Prostate gland (tissue), 2 donors: Measurements from ENCODE around the gene SPNS3. TPM values are rescaled to one million over a fixed set of nuclear protein-coding genes. Genes with fewer than 3 reads are reported as not detected.

Experiments
- DNase-seq: peaks from one replicate; pipeline ENCODE4 v3.0.0-alpha.2; 2019; ENCODE audit warnings: low spot score
- H3K27ac ChIP-seq, 2 donors: fragments of 200-600 bp; sonication (generic); 2 replicates each; pipeline ENCODE4 v1.5.1; 2017 to 2019
- H3K27me3 ChIP-seq: fragments of 200-600 bp; sonication (generic); replicated peaks from 2 replicates; pipeline ENCODE4 v1.5.1; 2019; ENCODE audit not compliant: insufficient read depth
- H3K36me3 ChIP-seq, 2 donors: fragments of 200-600 bp; sonication (generic); 1 replicate in 1 of 2; 2 replicates in 1 of 2; pipeline versions ENCODE4 v1.5.1 to v1.8.1; 2017 to 2019
- H3K4me1 ChIP-seq: fragments of 200-600 bp; sonication (generic); replicated peaks from 2 replicates; pipeline ENCODE4 v1.5.1; 2019
- H3K4me3 ChIP-seq, 2 donors: fragments of 200-600 bp; sonication (generic); 2 replicates each; pipeline ENCODE4 v1.5.1; 2017 to 2019
- H3K9me3 ChIP-seq: fragments of 200-600 bp; sonication (generic); 2 replicates; pipeline ENCODE4 v1.5.1; 2017
- CTCF ChIP-seq, 4 experiments: fragments of 200-600 bp in 2 of 4; fragments of 450-650 bp in 2 of 4; sonication (generic) in 2 of 4; IDR thresholded peaks; 1 replicate in 3 of 4; 2 replicates in 1 of 4; pipeline ENCODE4 v1.5.1; 2016 to 2019; ENCODE audit warnings: antibody characterized with exemption in 4 of 4, mild to moderate bottlenecking in 2 of 4, moderate library complexity in 2 of 4
- POLR2A ChIP-seq: fragments of 450-650 bp; IDR thresholded peaks from one replicate; pipeline ENCODE4 v1.6.1; 2016; ENCODE audit warnings: antibody characterized with exemption, mild to moderate bottlenecking
- POLR2AphosphoS5 ChIP-seq: sonication (generic); formaldehyde crosslinking; IDR thresholded peaks from one replicate; pipeline ENCODE4 v1.6.1; 2017; ENCODE audit warnings: antibody characterized with exemption
- WGBS: methylation state at CpG from one replicate; pipeline ENCODE4 v1.1.5; 2018; 5-methylcytosine and 5-hydroxymethylcytosine counted together
- intact Hi-C: fragments of 100-400 bp; cut with DNase I; formaldehyde crosslinking; loops from one replicate; pipeline ENCODE4 v1.14.2; 2022
- total RNA-seq, 2 donors: library from RNA; depleted of rRNA; stranded (reverse); fragments of >200 nt; gene quantifications; one replicate each; pipeline ENCODE4 v1.1.0, GENCODE V29; 2016

The SPNS3 gene
- total RNA-seq, 2 donors from 2014 or later: 0.50 TPM; not detected in 1

- Histone ChIP-seq H3K9me3 (no peaks in the 10 kb centered on the region), H3K27ac (no peak overlapping the region), H3K4me1 (no peaks in the 10 kb centered on the region), H3K4me3 (no peak overlapping the region), H3K27me3 (no peaks in the 10 kb centered on the region), H3K36me3 (no peaks in the 10 kb centered on the region)
- intact Hi-C loops: loop anchor here (10.0 kb wide), 1 partner anchor 111 kb away; no protein-coding TSS in a partner anchor
- WGBS: 58% methylated on average over 19 of the region's 19 CpGs
- no peak for DNase-seq
- TF ChIP-seq POLR2AphosphoS5 (no peak), CTCF (IDR thresholded peaks at IDR 0.05) (no peak), POLR2A (no peak)
Observed at GRCh38 chr17:4535667-4536258, 102.0 kb downstream of the SPNS3 start.

- 46% methylated on average over 19 of the region's 19 CpGs for WGBS
- intact Hi-C loops: loop anchor here (10.0 kb wide), 1 partner anchor 111 kb away; no protein-coding TSS in a partner anchor
- no peak overlapping the region for H3K4me3 ChIP-seq
- H3K27me3 ChIP-seq: no peaks in the 10 kb centered on the region
- H3K4me1 ChIP-seq: no peaks in the 10 kb centered on the region
- no peaks in the 10 kb centered on the region for H3K9me3 ChIP-seq
- no peak for TF ChIP-seq POLR2A
- TF ChIP-seq CTCF (IDR thresholded peaks at IDR 0.05): no peak
- TF ChIP-seq POLR2AphosphoS5: no peak
- no peak overlapping the region for H3K27ac ChIP-seq
- DNase-seq: no peak
- no peaks in the 10 kb centered on the region for H3K36me3 ChIP-seq
Observed at GRCh38 chr17:4536259-4536741, 102.6 kb downstream of the SPNS3 start.

GRCh38 chr17:4536742-4537411 lies 103.1 kb downstream of the SPNS3 start:
- H3K9me3 ChIP-seq: no peaks in the 10 kb centered on the region
- no peak for DNase-seq
- TF ChIP-seq POLR2AphosphoS5: no peak
- no peak for TF ChIP-seq CTCF (IDR thresholded peaks at IDR 0.05)
- no peak for TF ChIP-seq POLR2A
- no peaks in the 10 kb centered on the region for H3K4me1 ChIP-seq
- no peaks in the 10 kb centered on the region for H3K27me3 ChIP-seq
- 52% methylated on average over 18 of the region's 18 CpGs for WGBS
- no peak overlapping the region for H3K4me3 ChIP-seq
- H3K36me3 ChIP-seq: no peaks in the 10 kb centered on the region
- intact Hi-C loops: loop anchor here (10.0 kb wide), 1 partner anchor 112 kb away; no protein-coding TSS in a partner anchor
- H3K27ac ChIP-seq: no peak overlapping the region

Other genes starting within 250 kb of the SPNS3 start
- 10 to 100 TPM; 35.2 to 46.0 TPM for gene ANKFY1, start 170.0 kb upstream of the SPNS3 start, total RNA-seq
- gene UBE2G1, start 67.3 kb upstream of the SPNS3 start, total RNA-seq: 10 to 100 TPM; 54.1 to 59.3 TPM
- gene SPNS2, start 64.9 kb downstream of the SPNS3 start, total RNA-seq: 10 to 100 TPM in 1 of 2 donors, 1 to 10 TPM in 1; 6.6 to 14.0 TPM
- 10 to 100 TPM; 44.4 to 71.2 TPM for gene MYBBP1A, start 121.4 kb downstream of the SPNS3 start, total RNA-seq
- gene GGT6, start 126.6 kb downstream of the SPNS3 start, total RNA-seq: 10 to 100 TPM; 23.5 to 35.6 TPM
- 1 to 10 TPM; 4.6 to 6.3 TPM for gene SMTNL2, start 150.6 kb downstream of the SPNS3 start, total RNA-seq
- gene ALOX15, start 207.7 kb downstream of the SPNS3 start, total RNA-seq: under 1 TPM; 0.41 to 0.97 TPM